ENCODE results near the gene ISCA2. TPM values are rescaled to one million over a fixed set of nuclear protein-coding genes. Genes with fewer than 3 reads are reported as not detected.
"Not testable (repeated sequence)": the region's sequence is repeated elsewhere in the genome, so short reads cannot be mapped to it uniquely, and the experiment has no call there.

Gene ISCA2
- total RNA-seq = 10 to 100 TPM; 10.8 to 45.8 (median 36.2) TPM
- 10 to 100 TPM; 31.2 to 32.3 TPM for polyA plus RNA-seq
- long read RNA-seq, donor 1, transcript ISCA2-204 (4 exons, 2,626 nt) = major isoform, 42 of 50 reads
- long read RNA-seq, donor 1, partial matches to known transcripts = 8 of 50 reads
- long read RNA-seq, donor 1, other reads (novel, unspliced or antisense) = 0 of 50 reads
- long read RNA-seq, donor 2, transcript ISCA2-204 (4 exons, 2,626 nt) = major isoform, 69 of 79 reads
- long read RNA-seq, donor 2, partial matches to known transcripts = 3 of 79 reads
- long read RNA-seq, donor 2, other reads (novel, unspliced or antisense) = 6 of 79 reads
- long read RNA-seq, donor 3, transcript ISCA2-204 (4 exons, 2,626 nt) = major isoform, 42 of 50 reads
- long read RNA-seq, donor 3, partial matches to known transcripts = 4 of 50 reads
- long read RNA-seq, donor 3, other reads (novel, unspliced or antisense) = 4 of 50 reads

GRCh38 chr14:74493343-74494261 is at the start of gene ISCA2:
Gene ISCA2 (plus strand): TSS chr14:74493765. CDS start chr14:74493775, 10 bp downstream.
- DNase-seq (peak; percentile 100), ATAC-seq (peak; percentile 95 to 98 (median 98))
- 0 to 1% (median 0%) methylated on average over 30 to 73 of the region's 73 CpGs for WGBS, 4 donors
- Histone ChIP-seq H3K4me1 (peaks cover 0 to 62% (median 40%) of the 10 kb centered on the region in 12 donors), H3K4me3 (peak within 1 kb of the TSS; percentile 74 to 97 (median 88)), H3K27ac (peak within 1 kb of the TSS; percentile 82 to 98 (median 92)), H3K9me3 (no peaks in the 10 kb centered on the region), H3K36me3 (peaks cover 0 to 25% (median 16%) of the 10 kb centered on the region in 9 donors), H3K27me3 (no peaks in the 10 kb centered on the region)
- intact Hi-C loops (cut with DNase I) = loop anchor here in 5 of 10 donors (2.0 to 10.0 kb wide), 4 partner anchors 101 to 131 kb away; partner anchors contain the start of gene LTBP2 (in 1 of the 5)
- TF ChIP-seq POLR2A (IDR thresholded peaks at IDR 0.05) (peak in 1 of 2 donors; percentile 55), CTCF (IDR thresholded peaks at IDR 0.05) (peak in 2 of 12 donors; percentile 2 to 6)

GRCh38 chr14:74444866-74445265 is 48.7 kb upstream of the ISCA2 start:
- ATAC-seq (no peak), DNase-seq (no peak)
- 24 to 37% (median 32%) methylated on average over 3 of the region's 3 CpGs for WGBS, 4 donors
- intact Hi-C loops (cut with DNase I) = no loop called here
- TF ChIP-seq POLR2A (IDR thresholded peaks at IDR 0.05) = no peak
- no peak for TF ChIP-seq CTCF (IDR thresholded peaks at IDR 0.05)
- no peaks in the 10 kb centered on the region for H3K9me3 ChIP-seq
- H3K4me1 ChIP-seq = no peaks in the 10 kb centered on the region
- H3K27me3 ChIP-seq = no peaks in the 10 kb centered on the region
- no peaks in the 10 kb centered on the region for H3K36me3 ChIP-seq
- H3K27ac ChIP-seq = no peak overlapping the region
- no peak overlapping the region for H3K4me3 ChIP-seq

- H3K4me3 ChIP-seq; ATAC-seq; intact Hi-C loops (cut with DNase I); H3K9me3 ChIP-seq; H3K27ac ChIP-seq; H3K36me3 ChIP-seq; H3K27me3 ChIP-seq; H3K4me1 ChIP-seq; DNase-seq: not testable (repeated sequence)
- WGBS, 4 donors = 75 to 82% (median 80%) methylated on average over 5 of the region's 5 CpGs
Observed at GRCh38 chr14:74454397-74454796, 39.2 kb upstream of the ISCA2 start.

- whole genome bisulfite sequencing, 4 donors = 84 to 87% (median 85%) methylated on average over 17 of the region's 17 CpGs
- Histone ChIP-seq H3K27me3 (no peaks in the 10 kb centered on the region), H3K36me3 (no peaks in the 10 kb centered on the region), H3K27ac (no peak overlapping the region), H3K4me3 (no peak overlapping the region), H3K9me3 (no peaks in the 10 kb centered on the region), H3K4me1 (no peaks in the 10 kb centered on the region)
- ATAC-seq = no peak
- intact Hi-C loops (cut with DNase I) = no loop called here
- no peak for DNase-seq
- no peak for TF ChIP-seq POLR2A (IDR thresholded peaks at IDR 0.05)
- no peak for TF ChIP-seq CTCF (IDR thresholded peaks at IDR 0.05)
Observed at GRCh38 chr14:74456684-74457564, 36.6 kb upstream of the ISCA2 start.

Data from heart left ventricle (tissue), 16 donors.